ENCODE data around the gene KCNMB2. TPM values are rescaled to one million over a fixed set of nuclear protein-coding genes. Genes with fewer than 3 reads are reported as not detected.
"Not testable (repeated sequence)": the region's sequence is repeated elsewhere in the genome, so short reads cannot be mapped to it uniquely, and the experiment has no call there.

KCNMB2 gene
- total and polyA plus RNA-seq, 2 experiments from 2014 or later = 2.4 TPM; not detected in 1

- H3K27me3 ChIP-seq = peaks cover 6% of the 10 kb centered on the region
- no peak overlapping the region for H3K4me3 ChIP-seq
- H3K4me2 ChIP-seq = no peak overlapping the region
- 90% methylated on average over 3 of the region's 3 CpGs for WGBS (ENCODE audit: low lambda C conversion rate, missing lambda C conversion rate)
- H3K9me2 ChIP-seq (replicated peaks; ENCODE audit: insufficient read depth) = no peaks in the 10 kb centered on the region
- no peaks in the 10 kb centered on the region for H3K4me1 ChIP-seq (ENCODE audit: insufficient read depth)
- no peak overlapping the region for H2AFZ ChIP-seq
- H3K27ac ChIP-seq = no peak overlapping the region
- no peaks in the 10 kb centered on the region for H3K36me3 ChIP-seq (replicated peaks; ENCODE audit: insufficient read depth, low read depth)
- no peaks in the 10 kb centered on the region for H4K20me1 ChIP-seq (ENCODE audit: insufficient read depth, poor library complexity, severe bottlenecking)
- no peaks in the 10 kb centered on the region for H3K9me3 ChIP-seq (ENCODE audit: low read depth)
- no peak for DNase-seq (ENCODE audit: low spot score)
- no peaks in the 10 kb centered on the region for H3K79me2 ChIP-seq
- no peak for TF ChIP-seq EZH2phosphoT487 (IDR thresholded peaks at IDR 0.05; ENCODE audit: low read depth, severe bottlenecking, unreplicated experiment)
- no peak for TF ChIP-seq EZH2 (IDR thresholded peaks at IDR 0.05; ENCODE audit: borderline replicate concordance)
- TF ChIP-seq, protein P1, sequence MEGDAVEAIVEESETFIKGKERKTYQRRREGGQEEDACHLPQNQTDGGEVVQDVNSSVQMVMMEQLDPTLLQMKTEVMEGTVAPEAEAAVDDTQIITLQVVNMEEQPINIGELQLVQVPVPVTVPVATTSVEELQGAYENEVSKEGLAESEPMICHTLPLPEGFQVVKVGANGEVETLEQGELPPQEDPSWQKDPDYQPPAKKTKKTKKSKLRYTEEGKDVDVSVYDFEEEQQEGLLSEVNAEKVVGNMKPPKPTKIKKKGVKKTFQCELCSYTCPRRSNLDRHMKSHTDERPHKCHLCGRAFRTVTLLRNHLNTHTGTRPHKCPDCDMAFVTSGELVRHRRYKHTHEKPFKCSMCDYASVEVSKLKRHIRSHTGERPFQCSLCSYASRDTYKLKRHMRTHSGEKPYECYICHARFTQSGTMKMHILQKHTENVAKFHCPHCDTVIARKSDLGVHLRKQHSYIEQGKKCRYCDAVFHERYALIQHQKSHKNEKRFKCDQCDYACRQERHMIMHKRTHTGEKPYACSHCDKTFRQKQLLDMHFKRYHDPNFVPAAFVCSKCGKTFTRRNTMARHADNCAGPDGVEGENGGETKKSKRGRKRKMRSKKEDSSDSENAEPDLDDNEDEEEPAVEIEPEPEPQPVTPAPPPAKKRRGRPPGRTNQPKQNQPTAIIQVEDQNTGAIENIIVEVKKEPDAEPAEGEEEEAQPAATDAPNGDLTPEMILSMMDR (IDR thresholded peaks at IDR 0.05; ENCODE audit: poor library complexity) = no peak
These were observed 3.9 kb downstream of the KCNMB2 start for GRCh38 chr3:178540184-178540583.

DNA sequence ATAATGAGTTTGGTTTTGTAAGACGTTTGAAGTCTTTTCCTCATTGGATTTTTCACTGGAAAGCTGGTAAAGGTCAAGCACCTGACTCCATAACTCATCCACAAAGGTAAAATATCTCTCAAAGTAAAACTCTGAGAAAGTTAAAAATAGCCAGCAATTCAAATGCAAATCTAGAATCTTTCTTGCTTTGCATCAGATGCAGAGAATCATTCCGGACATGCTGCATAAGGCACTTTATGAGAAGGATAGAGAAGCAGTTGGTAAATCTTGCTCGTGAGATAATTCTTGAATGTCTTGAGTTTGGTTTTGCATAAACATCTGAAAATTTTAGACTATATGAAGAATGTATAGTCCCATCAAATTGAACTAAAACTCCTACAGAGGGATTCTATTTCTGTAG lies 9.1 kb downstream of the KCNMB2 start:
- no peaks in the 10 kb centered on the region for H3K79me2 ChIP-seq
- 81% methylated on average over 3 of the region's 3 CpGs for WGBS (ENCODE audit: low lambda C conversion rate, missing lambda C conversion rate)

DNA sequence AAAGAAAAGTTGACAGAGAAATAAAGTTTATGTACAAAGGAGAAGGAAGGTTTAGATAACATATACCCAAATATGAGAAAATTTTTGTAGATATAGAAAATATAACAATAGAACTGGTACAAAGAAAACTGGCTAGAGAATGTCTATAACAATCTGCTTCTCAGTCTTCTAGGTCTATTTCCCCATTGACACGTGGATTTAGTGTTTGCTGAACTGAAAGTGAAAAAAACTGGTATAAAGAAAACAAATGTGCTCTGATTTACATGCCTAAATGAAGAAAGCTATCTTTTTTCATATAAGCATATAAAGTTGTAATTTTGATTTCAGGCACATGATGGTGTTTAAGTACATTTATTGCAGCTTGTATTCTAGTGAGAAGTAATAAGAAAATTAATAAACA lies 9.8 kb downstream of the KCNMB2 start:
- no peaks in the 10 kb centered on the region for H4K20me1 ChIP-seq (ENCODE audit: insufficient read depth, poor library complexity, severe bottlenecking)
- no peaks in the 10 kb centered on the region for H3K27me3 ChIP-seq
- no peak overlapping the region for H3K4me3 ChIP-seq
- H3K4me1 ChIP-seq (ENCODE audit: insufficient read depth) = no peaks in the 10 kb centered on the region
- H3K36me3 ChIP-seq (replicated peaks; ENCODE audit: insufficient read depth, low read depth) = no peaks in the 10 kb centered on the region
- TF ChIP-seq, protein P1 (IDR thresholded peaks at IDR 0.05; ENCODE audit: poor library complexity) = no peak
- TF ChIP-seq EZH2 (IDR thresholded peaks at IDR 0.05; ENCODE audit: borderline replicate concordance) (no peak), EZH2phosphoT487 (IDR thresholded peaks at IDR 0.05; ENCODE audit: low read depth, severe bottlenecking, unreplicated experiment) (no peak)
- no peak for DNase-seq (ENCODE audit: low spot score)
- H3K27ac ChIP-seq = no peak overlapping the region
- H2AFZ ChIP-seq = no peak overlapping the region
- H3K4me2 ChIP-seq = no peak overlapping the region
- H3K9me2 ChIP-seq (replicated peaks; ENCODE audit: insufficient read depth) = no peaks in the 10 kb centered on the region
- H3K79me2 ChIP-seq = no peaks in the 10 kb centered on the region
- no peaks in the 10 kb centered on the region for H3K9me3 ChIP-seq (ENCODE audit: low read depth)
- 53% methylated on average over 1 of the region's 1 CpG for WGBS (ENCODE audit: low lambda C conversion rate, missing lambda C conversion rate)

More for the DNA sequence above, 9.1 kb downstream of the KCNMB2 start:
- Histone ChIP-seq H3K4me2 (no peak overlapping the region), H3K36me3 (replicated peaks; ENCODE audit: insufficient read depth, low read depth) (no peaks in the 10 kb centered on the region), H3K4me3 (no peak overlapping the region), H4K20me1 (ENCODE audit: insufficient read depth, poor library complexity, severe bottlenecking) (no peaks in the 10 kb centered on the region), H3K4me1 (ENCODE audit: insufficient read depth) (no peaks in the 10 kb centered on the region), H3K9me3 (ENCODE audit: low read depth) (no peaks in the 10 kb centered on the region), H3K27me3 (no peaks in the 10 kb centered on the region), H3K27ac (no peak overlapping the region), H2AFZ (no peak overlapping the region), H3K9me2 (replicated peaks; ENCODE audit: insufficient read depth) (no peaks in the 10 kb centered on the region)
- TF ChIP-seq EZH2 (IDR thresholded peaks at IDR 0.05; ENCODE audit: borderline replicate concordance) (no peak), EZH2phosphoT487 (IDR thresholded peaks at IDR 0.05; ENCODE audit: low read depth, severe bottlenecking, unreplicated experiment) (no peak)
- TF ChIP-seq, protein P1 (IDR thresholded peaks at IDR 0.05; ENCODE audit: poor library complexity) = no peak
- no peak for DNase-seq (ENCODE audit: low spot score)

DNA sequence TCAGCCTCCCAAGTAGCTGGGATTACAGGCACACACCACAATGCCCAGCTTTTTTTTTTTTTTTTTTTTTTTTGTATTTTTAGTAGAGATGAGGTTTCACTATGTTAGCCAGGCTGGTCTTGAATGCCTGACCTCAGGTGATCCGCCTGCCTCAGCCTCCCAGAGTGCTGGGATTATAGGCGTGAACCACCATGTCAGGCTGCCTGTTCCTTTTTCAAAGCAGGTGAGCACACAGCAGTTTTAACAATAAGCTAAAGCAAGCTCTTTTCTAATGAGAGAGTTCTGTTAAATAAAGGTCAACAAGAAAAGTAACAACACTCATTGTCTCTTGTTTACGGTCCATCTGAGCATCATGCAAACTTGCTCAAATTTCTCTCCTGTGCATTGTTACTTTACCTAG lies 13.2 kb downstream of the KCNMB2 start:
- H3K27me3 ChIP-seq; H3K36me3 ChIP-seq (replicated peaks; ENCODE audit: insufficient read depth, low read depth); H3K4me3 ChIP-seq; H3K27ac ChIP-seq; H3K79me2 ChIP-seq; H4K20me1 ChIP-seq (ENCODE audit: insufficient read depth, poor library complexity, severe bottlenecking); H3K9me3 ChIP-seq (ENCODE audit: low read depth); H3K9me2 ChIP-seq (replicated peaks; ENCODE audit: insufficient read depth); H3K4me2 ChIP-seq; DNase-seq (ENCODE audit: low spot score); H2AFZ ChIP-seq; H3K4me1 ChIP-seq (ENCODE audit: insufficient read depth): not testable (repeated sequence)
- 82% methylated on average over 3 of the region's 3 CpGs for WGBS (ENCODE audit: low lambda C conversion rate, missing lambda C conversion rate)

Measured in hepatocyte (in vitro differentiated cells).